EH (cell line): ENCODE measurements around the gene UBR4.
"Not testable (repeated sequence)": the region's sequence is repeated elsewhere in the genome, so short reads cannot be mapped to it uniquely, and the experiment has no call there.

Source experiments
- DNase-seq: peaks from one replicate; pipeline ENCODE4 v3.0.0-alpha.2; 2015; ENCODE audit warnings: low read depth

UBR4 gene

DNA sequence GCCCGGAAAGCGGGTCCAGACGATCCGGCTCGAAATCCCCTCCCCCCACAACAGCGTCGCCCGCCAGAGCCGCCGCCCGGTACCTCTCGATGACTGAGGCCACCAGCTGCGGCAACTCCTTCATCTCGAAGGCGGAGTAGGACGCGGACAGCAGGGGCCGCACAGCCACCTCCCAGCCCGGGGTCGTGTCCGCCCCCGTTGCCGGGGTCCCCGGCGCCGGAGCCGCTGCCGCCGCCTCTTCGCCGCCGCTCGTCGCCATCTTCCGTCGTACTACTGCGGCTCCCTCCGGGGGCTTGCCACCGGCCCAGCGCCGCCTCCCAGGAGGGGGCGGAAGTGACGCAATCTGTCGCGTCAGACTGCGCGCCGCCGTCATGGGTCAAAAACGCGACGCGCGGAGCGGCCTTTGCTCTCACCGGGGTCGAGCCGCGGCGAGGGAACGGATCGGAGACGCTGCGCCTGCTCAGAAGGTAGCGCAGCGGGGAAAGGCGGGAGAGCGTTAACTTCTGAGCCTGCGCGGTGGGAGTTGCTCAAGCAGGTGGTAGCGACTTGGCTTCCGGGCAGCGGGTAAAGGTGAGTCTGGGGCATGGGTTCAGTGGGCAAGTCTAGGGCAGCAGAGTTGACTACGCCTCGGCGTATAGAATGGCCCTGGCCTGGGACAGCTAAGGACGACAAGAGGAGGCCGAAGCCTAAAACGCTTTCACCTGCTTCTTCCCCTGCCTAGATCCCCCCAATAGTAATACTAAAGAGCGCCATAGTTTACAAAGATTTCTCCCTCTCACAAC is at the start of gene UBR4:
TSS of gene UBR4 (minus strand) at position 277 of the 782 bp plus-strand sequence. CDS start at position 259, 18 bp downstream.
- peak; percentile 93 for DNase-seq

DNA sequence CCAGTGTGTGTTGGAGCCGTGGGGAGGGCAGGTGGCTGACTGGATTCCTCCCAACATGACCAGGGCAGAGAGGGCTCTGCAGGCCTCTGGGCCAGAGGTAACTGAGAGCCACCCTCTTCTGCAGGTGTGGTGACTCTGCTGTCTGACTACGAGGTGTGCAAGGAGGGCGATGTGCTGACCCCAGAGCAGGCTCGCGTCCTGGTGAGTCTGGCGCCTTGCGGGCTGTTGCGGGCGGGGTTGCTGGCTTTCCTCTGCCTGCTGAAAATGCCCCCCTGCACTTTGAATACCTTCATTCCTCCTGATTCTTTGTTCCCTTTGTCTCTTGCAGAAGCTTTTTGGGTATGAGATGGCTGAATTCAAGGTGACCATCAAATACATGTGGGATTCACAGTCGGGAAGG is 48.3 kb upstream of the UBR4 start:
- no peak for DNase-seq

DNA sequence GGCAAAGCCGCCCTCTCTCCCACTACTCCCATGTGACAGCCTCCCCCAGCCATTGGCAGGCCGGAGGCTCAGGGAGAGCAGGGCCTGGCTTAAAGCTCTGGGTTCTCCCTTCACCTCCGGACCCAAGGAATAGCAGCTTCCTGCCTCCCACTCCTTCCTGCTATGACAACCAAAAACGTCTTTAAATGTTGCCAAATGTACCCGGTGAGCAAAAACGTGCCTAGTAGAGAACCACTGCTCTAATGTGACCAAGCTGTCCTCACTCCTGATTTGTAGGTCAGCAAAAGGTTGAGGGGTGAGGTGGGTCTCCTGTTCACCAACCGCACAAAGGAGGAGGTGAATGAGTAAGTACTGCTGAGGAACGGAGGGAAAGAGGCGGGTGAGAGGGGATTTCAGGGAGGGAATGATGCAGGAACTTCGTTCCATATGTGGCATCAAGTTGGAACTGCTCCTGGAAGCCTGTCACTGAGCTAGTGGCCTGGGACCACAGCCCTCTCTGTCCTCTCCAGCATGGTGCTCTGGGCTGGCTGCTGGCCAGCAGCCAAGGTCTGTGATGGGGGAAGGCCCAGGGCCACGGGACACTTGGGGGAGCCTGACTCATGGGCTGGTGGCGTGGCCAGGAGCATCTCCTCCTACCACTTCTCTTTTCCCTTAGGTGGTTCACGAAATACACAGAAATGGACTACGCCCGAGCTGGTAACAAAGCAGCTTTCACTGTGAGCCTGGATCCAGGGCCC is 47.3 kb upstream of the UBR4 start:
- DNase-seq: peak; percentile 7

DNA sequence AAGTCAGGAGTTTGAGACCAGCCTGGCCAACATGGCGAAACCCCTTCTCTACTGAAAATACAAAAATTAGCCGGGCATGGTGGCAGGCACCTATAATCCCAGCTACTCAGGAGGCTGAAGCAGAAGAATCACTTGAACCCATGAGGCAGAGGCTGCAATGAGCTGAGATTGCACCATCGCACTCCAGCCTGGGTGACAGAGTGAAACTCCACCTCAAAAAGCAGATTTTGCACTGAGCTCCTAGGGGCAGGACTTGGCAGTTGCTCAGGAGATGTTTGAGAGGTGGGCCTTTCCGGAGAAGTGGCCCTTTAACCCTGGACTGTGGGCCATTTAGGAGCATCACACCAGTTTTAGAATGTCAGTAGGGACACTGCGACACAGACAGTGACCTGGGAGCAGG is 46.2 kb upstream of the UBR4 start:
- DNase-seq: not testable (repeated sequence)

GRCh38 chr1:19255288-19255687 is 45.2 kb upstream of the UBR4 start:
- no peak for DNase-seq

DNA sequence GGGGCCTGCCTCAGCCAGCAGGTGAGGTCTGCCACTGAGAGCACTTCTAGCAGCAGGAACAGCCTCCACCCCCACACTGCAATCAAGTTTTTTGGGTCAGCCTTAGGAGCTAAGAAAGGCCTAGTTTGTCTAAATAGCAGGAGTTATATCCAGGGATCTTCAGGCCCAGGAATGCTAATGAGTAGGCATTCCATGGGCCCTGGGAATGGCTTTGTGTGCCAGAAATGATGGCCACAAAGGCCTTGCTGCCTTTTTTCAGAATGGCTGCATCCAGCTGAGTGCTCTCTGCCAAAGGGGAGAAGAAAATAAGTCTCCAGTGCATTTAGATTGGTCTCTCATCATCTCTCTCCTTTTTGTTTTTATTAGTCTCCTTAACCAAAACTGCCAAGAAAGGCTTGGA is 44.4 kb upstream of the UBR4 start:
- DNase-seq: peak; percentile 13

- peak; percentile 82 for DNase-seq
Measured at GRCh38 chr1:19251305-19252196, 41.5 kb upstream of the UBR4 start, which contains the start of the genes EMC1 and MRTO4. Gene EMC1 (minus strand): TSS chr1:19251524. CDS start chr1:19251509, 15 bp downstream. Gene MRTO4 (plus strand): TSS chr1:19251805. CDS start chr1:19251836, 31 bp downstream.

GRCh38 chr1:19250629-19251304 is 40.7 kb upstream of the UBR4 start:
- peak; percentile 4 for DNase-seq

GRCh38 chr1:19240673-19241538 is 30.8 kb upstream of the UBR4 start:
- DNase-seq: peak; percentile 67

GRCh38 chr1:19239876-19240275 is 29.8 kb upstream of the UBR4 start:
- no peak for DNase-seq

GRCh38 chr1:19234224-19234623 is 24.2 kb upstream of the UBR4 start:
- DNase-seq: no peak

GRCh38 chr1:19232524-19232846 is 22.4 kb upstream of the UBR4 start:
- DNase-seq: peak; percentile 47

- DNase-seq: not testable (repeated sequence)
Measured at GRCh38 chr1:19231736-19232523, 21.9 kb upstream of the UBR4 start.

- DNase-seq: peak; percentile 28
Measured at GRCh38 chr1:19229828-19230325, 19.8 kb upstream of the UBR4 start.

GRCh38 chr1:19229229-19229628 is 19.2 kb upstream of the UBR4 start:
- DNase-seq: no peak

DNA sequence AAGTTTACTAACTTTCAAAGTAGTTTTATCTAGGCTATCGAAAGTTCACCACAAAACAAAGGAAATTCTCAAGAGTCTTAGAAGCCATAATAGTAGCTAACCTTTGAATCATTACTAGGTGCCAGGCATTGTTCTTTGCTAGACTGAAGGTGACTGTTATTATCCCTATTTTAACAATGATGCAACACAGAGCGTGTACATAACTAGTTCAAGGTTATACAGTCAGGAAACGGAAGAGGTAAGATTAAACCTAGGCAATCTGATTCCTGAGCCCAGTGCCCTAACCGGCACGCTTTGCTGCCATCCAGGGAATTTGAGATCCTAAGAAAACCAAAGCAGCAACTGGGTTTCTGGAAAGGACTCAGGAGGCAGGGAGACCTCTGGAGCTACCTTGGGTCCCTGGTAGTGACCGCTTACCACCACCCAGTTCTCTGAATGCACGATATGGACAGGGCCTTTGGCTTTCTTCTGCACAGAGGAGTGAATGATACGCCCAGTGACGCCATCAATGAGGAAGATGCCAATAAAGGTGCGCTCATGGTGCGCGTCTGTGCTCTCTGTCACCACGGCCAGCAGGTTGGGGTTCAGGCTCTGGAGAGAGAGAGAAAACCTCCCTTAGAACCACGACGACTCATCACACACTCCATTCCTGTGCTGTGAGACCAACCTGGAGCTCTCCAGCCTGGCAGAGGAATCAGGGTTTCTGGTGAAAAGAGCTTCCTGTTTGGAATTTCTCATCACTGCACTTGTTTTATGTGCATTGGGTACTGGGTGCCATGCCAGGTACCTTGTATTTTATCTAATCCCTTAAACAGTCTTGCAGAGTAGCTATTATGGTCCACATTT is 13.1 kb upstream of the UBR4 start:
- DNase-seq: peak; percentile 14

DNA sequence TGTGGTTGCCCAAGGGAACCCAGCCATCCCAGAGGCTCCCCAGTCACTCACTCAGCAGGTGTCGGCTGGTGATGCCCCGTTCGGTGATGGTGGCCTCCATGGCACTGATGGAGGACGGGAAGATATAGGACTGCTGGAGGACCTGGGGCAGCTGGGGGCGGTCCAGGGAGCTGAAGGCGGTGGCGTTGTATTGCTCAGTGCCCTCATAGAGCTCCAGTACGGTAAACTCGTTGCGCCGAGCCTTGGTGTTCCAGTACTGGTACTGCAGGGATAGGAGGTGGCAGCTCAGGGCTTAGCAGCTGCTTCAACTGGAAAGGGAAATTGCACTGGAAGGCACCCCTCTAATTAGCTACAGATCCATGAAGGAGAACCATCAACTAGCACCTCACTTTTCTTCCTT is 12.5 kb upstream of the UBR4 start:
- DNase-seq: no peak

DNA sequence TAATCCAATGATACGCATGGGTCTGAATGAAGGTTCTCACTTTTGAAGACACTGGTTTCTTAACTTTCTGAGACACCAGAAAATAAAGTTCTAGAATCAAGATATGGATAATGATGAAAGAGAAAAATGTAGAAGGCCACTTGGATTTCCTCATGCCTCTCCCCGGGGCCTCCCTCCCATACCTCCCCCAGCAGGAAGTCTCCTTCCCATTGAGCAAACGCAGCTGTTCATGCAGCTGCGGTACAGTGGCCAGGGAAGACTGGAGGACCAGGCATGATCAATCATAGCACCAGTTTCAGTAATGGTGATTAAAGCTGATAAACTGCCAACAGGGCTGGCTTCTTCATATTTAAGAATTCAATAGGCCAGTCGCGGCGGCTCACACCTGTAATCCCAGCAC is 10.9 kb upstream of the UBR4 start:
- no peak for DNase-seq
